AG09319 (cell line): ENCODE results near the gene SYT8.

Experiments used
- DNase-seq: peaks from one replicate; pipeline ENCODE4 v3.0.0-alpha.2; 2010; ENCODE audit warnings: low read depth; ENCODE audit errors: extremely low read depth
- TF ChIP-seq, protein P1 (sequence below): IDR thresholded peaks from 2 replicates; pipeline ENCODE4 v1.5.1; 2011; ENCODE audit warnings: low read depth, mild to moderate bottlenecking, inconsistent platforms, low read length, moderate library complexity

Gene SYT8

DNA sequence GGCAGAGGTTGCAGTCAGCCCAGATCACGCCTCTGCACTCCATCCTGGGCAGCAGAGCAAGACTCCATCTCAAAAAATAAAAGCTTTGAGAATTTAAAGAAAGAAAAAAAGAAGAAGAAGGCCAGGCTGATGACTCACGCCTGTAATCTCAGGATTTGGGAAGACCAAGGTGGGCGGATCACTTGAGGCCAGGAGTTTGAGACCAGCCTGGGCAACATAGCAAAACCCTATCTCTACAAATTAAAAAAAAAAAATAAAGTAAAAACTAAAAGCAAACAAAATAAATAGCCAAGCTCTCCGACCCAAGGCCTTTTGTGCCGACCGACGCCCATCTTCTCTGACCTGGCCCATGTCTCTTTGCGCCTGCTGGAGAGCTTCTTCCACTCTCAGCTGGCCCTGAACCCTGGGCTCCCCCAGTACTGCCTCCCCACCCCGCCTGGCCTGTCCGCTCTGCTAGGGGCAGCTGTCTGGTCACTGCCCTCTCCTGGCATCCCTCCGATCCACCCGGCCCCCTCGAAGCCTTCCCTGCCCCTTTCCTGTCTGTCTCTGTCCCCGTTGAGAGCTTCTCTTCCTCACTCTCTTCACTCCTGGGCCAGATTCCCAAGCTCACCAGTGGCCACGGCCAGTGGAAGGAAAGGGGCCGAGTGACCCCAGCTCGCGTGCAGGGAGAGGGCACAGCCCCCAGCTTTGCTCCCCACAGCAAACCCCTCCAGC lies 13.3 kb downstream of the SYT8 start:
- TF ChIP-seq, protein P1, sequence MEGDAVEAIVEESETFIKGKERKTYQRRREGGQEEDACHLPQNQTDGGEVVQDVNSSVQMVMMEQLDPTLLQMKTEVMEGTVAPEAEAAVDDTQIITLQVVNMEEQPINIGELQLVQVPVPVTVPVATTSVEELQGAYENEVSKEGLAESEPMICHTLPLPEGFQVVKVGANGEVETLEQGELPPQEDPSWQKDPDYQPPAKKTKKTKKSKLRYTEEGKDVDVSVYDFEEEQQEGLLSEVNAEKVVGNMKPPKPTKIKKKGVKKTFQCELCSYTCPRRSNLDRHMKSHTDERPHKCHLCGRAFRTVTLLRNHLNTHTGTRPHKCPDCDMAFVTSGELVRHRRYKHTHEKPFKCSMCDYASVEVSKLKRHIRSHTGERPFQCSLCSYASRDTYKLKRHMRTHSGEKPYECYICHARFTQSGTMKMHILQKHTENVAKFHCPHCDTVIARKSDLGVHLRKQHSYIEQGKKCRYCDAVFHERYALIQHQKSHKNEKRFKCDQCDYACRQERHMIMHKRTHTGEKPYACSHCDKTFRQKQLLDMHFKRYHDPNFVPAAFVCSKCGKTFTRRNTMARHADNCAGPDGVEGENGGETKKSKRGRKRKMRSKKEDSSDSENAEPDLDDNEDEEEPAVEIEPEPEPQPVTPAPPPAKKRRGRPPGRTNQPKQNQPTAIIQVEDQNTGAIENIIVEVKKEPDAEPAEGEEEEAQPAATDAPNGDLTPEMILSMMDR: no peak
- DNase-seq: no peak

DNA sequence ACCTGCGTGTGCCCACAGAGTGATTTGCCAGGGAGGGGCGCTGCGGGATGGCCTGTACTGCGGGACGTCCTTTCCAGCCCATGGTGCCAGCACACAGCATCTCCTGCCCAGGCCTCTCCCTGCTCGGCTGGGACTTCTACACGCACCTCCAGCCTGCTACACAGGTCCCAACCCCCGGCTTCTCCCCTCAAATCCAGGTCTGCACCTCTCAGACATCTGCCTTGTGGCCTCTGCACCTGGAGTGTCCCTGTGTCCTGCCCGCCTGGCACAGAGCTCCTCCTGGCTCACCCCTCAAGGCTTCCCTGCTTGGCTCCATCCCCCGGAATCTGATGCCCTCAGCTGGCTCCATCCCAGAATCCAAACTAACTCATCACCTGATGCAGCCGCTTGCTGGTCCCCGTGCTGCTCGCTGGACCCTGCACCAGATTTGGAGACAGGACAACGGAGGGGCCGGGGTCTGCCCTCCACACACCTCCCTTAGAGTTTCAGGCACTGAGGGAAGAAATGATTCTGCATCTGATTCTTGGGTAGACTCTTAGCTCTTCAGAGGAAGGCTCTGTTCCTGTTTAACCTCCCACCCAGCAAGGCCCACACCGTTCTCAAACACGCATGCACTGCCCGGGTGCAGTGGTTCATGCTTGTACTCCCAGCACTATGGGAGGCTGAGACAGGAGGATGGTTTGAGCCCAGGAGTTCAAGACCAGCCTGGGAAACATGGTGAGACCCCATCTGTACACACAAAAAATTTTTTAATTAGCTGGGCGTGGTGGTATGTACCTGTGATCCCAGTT lies 14.0 kb downstream of the SYT8 start:
- TF ChIP-seq, protein P1: no peak
- no peak for DNase-seq

DNA sequence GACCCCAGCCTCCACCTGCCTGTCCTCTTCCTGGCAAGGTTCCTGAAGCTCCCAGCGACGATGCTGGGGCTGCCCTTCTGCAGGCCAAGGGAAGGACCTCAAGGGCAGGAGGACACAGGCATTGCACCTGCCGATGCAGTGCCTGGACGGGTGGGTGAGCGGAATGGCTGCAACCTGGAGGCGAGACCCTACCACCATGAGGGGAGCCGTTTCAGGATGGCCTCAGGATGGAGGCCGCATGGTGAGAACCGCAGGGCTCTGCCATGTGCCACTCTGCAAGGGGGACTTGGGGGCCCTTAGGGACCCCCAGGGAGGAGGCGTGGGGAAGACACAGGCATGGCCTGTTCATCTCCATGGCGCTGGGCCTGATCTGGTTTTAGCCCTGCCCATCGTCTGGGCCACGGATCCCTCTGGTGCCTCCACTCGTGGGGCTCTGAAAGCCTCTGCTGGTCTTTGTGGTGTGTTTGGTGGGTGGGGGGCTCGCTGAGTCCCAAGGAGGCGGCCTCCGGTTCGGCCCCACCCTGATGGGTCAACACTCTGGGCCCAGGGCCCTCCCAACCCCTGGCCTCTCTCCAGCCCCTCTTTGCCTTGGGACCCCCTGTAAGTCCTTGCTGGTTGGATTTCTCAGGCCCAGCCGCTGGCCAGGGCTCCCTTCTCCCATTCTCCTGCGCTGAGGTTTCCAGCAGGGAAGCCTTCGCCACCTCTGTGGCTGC lies 16.8 kb downstream of the SYT8 start:
- DNase-seq: no peak
- TF ChIP-seq, protein P1: no peak

DNA sequence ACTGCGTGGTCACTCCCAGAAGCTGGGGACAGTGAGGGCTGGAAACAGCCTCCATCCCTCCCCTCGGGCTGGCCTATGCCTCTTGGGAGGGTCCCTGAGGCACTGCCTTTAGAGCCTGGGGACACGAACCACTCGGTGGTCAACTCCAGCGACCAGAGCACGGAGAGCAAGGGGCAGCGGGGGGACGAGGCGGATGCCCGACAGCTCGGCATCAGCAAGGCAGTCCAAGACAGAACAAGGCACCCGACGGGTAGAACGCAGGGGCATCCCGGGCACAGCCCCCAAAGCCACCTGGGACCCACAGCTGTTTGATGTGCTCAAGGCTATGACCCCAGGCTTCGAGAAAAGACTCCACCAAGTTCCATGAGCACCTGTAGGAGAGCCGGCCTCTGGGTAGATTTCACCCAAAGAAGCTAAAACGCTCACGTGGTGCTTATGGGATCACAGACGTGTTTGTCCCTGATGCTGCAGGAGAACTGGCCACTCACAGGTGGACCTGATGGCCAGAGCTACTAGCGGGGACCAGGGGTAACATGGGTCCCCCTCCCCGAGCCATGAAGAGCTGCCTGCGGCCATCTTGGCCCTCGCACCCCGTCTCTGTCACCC lies 17.6 kb downstream of the SYT8 start:
- DNase-seq: no peak
- TF ChIP-seq, protein P1: no peak

DNA sequence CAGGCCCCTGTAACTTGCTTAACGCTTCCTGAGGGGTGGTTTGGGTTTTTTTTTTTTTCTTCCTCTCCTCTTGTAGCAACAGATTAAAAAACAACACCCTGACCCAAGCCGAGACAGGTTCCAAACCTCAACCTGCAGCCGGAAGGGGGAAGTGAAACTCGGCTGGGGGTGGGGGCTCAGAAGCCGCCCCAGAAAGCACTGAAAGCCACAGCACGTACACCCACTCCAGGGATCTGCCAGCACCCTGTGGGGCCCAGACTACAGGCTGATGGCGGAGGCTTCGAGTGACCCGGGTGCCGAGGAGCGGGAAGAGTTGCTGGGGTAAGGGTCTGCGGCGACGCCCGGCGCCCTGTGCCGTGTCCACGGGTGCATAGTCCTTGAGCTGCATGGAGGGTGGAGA lies 18.1 kb downstream of the SYT8 start, which contains the start of gene LSP1:
TSS of gene LSP1 (plus strand) at position 208 of the 400 bp plus-strand sequence. CDS start at position 269, 61 bp downstream.
- DNase-seq: no peak
- TF ChIP-seq, protein P1: no peak

- TF ChIP-seq, protein P1: no peak
- no peak for DNase-seq
Observed at GRCh38 chr11:1853376-1854131, 18.8 kb downstream of the SYT8 start.
